Bronchial epithelial cell (primary cell): ENCODE measurements around the gene HIGD2A. TPM values are rescaled to one million over a fixed set of nuclear protein-coding genes. Genes with fewer than 3 reads are reported as not detected.

Source experiments
- DNase-seq: peaks from one replicate; pipeline ENCODE4 v3.0.0-alpha.2; 2010; ENCODE audit warnings: low read depth
- FAIRE-seq: peaks from 2 replicates; lab custom pipeline; 2011; peaks lifted over from hg19 to GRCh38; lab: Jason Lieb, UNC
- H3K27me3 ChIP-seq: 2 replicates; pipeline ENCODE4 v1.5.1; 2011; ENCODE audit warnings: low read length; ENCODE audit not compliant: control insufficient read depth, insufficient read depth
- H3K36me3 ChIP-seq: 2 replicates; pipeline ENCODE4 v1.5.1; 2011; ENCODE audit warnings: low read length; ENCODE audit not compliant: control insufficient read depth, insufficient read depth
- H3K4me3 ChIP-seq: 2 replicates; pipeline ENCODE4 v1.5.1; 2011; ENCODE audit warnings: mild to moderate bottlenecking, low read depth, low read length, control low read depth
- CTCF ChIP-seq: IDR thresholded peaks from 2 replicates; pipeline ENCODE4 v1.5.1; 2011; ENCODE audit warnings: mild to moderate bottlenecking, moderate library complexity, low read length, control low read depth, inconsistent platforms; ENCODE audit not compliant: insufficient read depth, severe bottlenecking
- total RNA-seq: library from RNA; depleted of rRNA; stranded (reverse); fragments of >200 nt; gene quantifications from 2 replicates; pipeline ENCODE4 v1.2.1, GENCODE V29; 2014

Gene HIGD2A
- total RNA-seq, 1 donor from 2014 or later, result 20.8 TPM

GRCh38 chr5:176359658-176360057 is 28.9 kb upstream of the HIGD2A start:
- FAIRE-seq, result no peak
- Histone ChIP-seq H3K36me3 (peaks cover 8% of the 10 kb centered on the region), H3K4me3 (no peak overlapping the region), H3K27me3 (no peaks in the 10 kb centered on the region)
- no peak for TF ChIP-seq CTCF
- peak; percentile 17 for DNase-seq

- TF ChIP-seq CTCF, result no peak
- DNase-seq, result peak; percentile 6
Measured at GRCh38 chr5:176360894-176361436, 27.6 kb upstream of the HIGD2A start.

GRCh38 chr5:176361437-176362232 is 26.9 kb upstream of the HIGD2A start, which contains the start of gene KIAA1191:
Gene KIAA1191, minus strand, starts transcription at chr5:176361764. Its CDS starts 2,256 bp downstream, at chr5:176359508.
- Histone ChIP-seq H3K4me3 (peak within 1 kb of the TSS; percentile 84), H3K27me3 (no peaks in the 10 kb centered on the region), H3K36me3 (peaks cover 6% of the 10 kb centered on the region)
- TF ChIP-seq CTCF, result peak; percentile 35
- FAIRE-seq (no peak), DNase-seq (peak; percentile 83)

More at GRCh38 chr5:176360894-176361436, 27.6 kb upstream of the HIGD2A start:
- H3K4me3 ChIP-seq, result peak overlapping the region; percentile 84
- no peaks in the 10 kb centered on the region for H3K27me3 ChIP-seq
- FAIRE-seq, result no peak
- H3K36me3 ChIP-seq, result peaks cover 6% of the 10 kb centered on the region

GRCh38 chr5:176362233-176362490 is 26.4 kb upstream of the HIGD2A start:
- H3K27me3 ChIP-seq, result no peaks in the 10 kb centered on the region
- H3K4me3 ChIP-seq, result peak overlapping the region; percentile 84
- FAIRE-seq (no peak), DNase-seq (no peak)
- H3K36me3 ChIP-seq, result peaks cover 5% of the 10 kb centered on the region
- TF ChIP-seq CTCF, result no peak

- FAIRE-seq (no peak), DNase-seq (peak; percentile 7)
- TF ChIP-seq CTCF, result no peak
- no peaks in the 10 kb centered on the region for H3K27me3 ChIP-seq
- H3K36me3 ChIP-seq, result peaks cover 3% of the 10 kb centered on the region
- peak overlapping the region; percentile 70 for H3K4me3 ChIP-seq
Measured at GRCh38 chr5:176364765-176365350, 23.7 kb upstream of the HIGD2A start.
